ENCODE results near the gene FAM174C.

- TF ChIP-seq, protein P1, sequence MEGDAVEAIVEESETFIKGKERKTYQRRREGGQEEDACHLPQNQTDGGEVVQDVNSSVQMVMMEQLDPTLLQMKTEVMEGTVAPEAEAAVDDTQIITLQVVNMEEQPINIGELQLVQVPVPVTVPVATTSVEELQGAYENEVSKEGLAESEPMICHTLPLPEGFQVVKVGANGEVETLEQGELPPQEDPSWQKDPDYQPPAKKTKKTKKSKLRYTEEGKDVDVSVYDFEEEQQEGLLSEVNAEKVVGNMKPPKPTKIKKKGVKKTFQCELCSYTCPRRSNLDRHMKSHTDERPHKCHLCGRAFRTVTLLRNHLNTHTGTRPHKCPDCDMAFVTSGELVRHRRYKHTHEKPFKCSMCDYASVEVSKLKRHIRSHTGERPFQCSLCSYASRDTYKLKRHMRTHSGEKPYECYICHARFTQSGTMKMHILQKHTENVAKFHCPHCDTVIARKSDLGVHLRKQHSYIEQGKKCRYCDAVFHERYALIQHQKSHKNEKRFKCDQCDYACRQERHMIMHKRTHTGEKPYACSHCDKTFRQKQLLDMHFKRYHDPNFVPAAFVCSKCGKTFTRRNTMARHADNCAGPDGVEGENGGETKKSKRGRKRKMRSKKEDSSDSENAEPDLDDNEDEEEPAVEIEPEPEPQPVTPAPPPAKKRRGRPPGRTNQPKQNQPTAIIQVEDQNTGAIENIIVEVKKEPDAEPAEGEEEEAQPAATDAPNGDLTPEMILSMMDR (IDR thresholded peaks at IDR 0.05; ENCODE audit: low read depth, low read length), result no peak
- TF ChIP-seq EZH2phosphoT487 (IDR thresholded peaks at IDR 0.05; ENCODE audit: low read depth), result no peak
Observed at GRCh38 chr19:1285737-1286360, 10.5 kb downstream of the FAM174C start, which contains the start of gene EFNA2.

All from OCI-LY3 (cell line).